ENCODE results near the gene MAP3K15. TPM values are rescaled to one million over a fixed set of nuclear protein-coding genes. Genes with fewer than 3 reads are reported as not detected.
A peak's percentile ranks its signal among the peaks of the same experiment; 100 is the strongest.
"Not testable (repeated sequence)": the region's sequence is repeated elsewhere in the genome, so short reads cannot be mapped to it uniquely, and the experiment has no call there.

MAP3K15 gene
- total RNA-seq, 2 donors from 2014 or later: 0.70 to 0.83 TPM

DNA sequence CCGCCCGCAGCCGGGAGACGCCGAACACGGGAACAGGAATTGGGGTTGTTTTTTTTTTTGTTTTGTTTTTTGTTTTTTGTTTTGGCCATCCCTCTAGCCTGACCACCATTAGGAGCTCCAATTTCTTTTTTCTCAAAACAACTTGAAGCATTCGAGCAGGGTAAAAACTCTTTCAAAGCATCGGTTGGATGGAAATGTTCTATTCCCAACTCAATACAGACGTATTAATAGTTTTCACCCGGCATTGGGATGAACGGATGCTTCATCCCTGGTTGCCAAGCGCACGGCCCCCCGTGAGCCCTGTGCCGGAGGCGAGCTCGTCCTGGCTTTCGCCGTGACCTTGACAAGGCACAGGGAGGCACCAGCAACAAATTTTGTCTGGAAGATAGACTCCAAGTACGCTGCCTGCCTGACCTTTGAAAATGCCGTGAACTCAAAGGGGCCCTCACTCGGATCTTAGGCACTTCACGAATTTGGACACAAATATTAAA lies 352 bp upstream of the MAP3K15 start:
- Mint-ChIP-seq H3K27ac (no peak overlapping the region), H3K27me3 (ENCODE audit: low read depth) (peaks cover 32% of the 10 kb centered on the region), H3K9me3 (no peaks in the 10 kb centered on the region), H3K4me1 (ENCODE audit: low read depth) (no peaks in the 10 kb centered on the region), H3K36me3 (ENCODE audit: insufficient read depth in 2 of 2) (no peaks in the 10 kb centered on the region), H3K4me3 (peak overlapping the region; percentile 66 to 78)
- DNase-seq: no peak
- ATAC-seq (replicated peaks in 1 of 2): no peak

DNA sequence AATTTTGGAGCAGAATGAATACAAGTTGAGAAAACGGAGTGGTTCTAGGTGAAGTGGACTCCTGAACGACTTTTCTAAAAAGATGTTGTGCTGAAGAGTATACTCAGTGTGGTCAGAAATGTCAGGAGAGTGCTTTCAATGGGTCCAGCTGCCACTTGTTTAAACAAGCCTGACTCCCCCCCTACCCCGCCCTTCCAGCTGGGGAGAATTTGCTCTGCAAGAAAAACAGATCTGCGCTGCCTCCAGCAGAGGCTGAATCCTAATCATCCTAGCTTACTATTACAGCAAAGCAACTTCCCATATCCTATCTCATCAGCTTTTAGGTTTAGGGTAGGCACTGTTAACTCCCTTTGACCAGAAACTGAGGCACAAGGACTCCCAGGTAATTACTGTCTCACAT lies 1.9 kb downstream of the MAP3K15 start:
- ATAC-seq (replicated peaks in 1 of 2): no peak
- DNase-seq: no peak
- H3K9me3 Mint-ChIP-seq: no peaks in the 10 kb centered on the region
- H3K4me3 Mint-ChIP-seq: no peak overlapping the region
- H3K27me3 Mint-ChIP-seq (ENCODE audit: low read depth): peaks cover 36% of the 10 kb centered on the region
- H3K4me1 Mint-ChIP-seq (ENCODE audit: low read depth): no peaks in the 10 kb centered on the region
- H3K36me3 Mint-ChIP-seq (ENCODE audit: insufficient read depth in 2 of 2): no peaks in the 10 kb centered on the region
- H3K27ac Mint-ChIP-seq: no peak overlapping the region

GRCh38 chrX:19512961-19513360 lies 2.3 kb downstream of the MAP3K15 start:
- Mint-ChIP-seq H3K36me3 (ENCODE audit: insufficient read depth in 2 of 2) (no peaks in the 10 kb centered on the region), H3K9me3 (no peaks in the 10 kb centered on the region), H3K4me3 (no peak overlapping the region), H3K27ac (no peak overlapping the region), H3K27me3 (ENCODE audit: low read depth) (peaks cover 36% of the 10 kb centered on the region), H3K4me1 (ENCODE audit: low read depth) (no peaks in the 10 kb centered on the region)
- ATAC-seq (replicated peaks in 1 of 2) (peak; percentile 30 to 47), DNase-seq (no peak)

DNA sequence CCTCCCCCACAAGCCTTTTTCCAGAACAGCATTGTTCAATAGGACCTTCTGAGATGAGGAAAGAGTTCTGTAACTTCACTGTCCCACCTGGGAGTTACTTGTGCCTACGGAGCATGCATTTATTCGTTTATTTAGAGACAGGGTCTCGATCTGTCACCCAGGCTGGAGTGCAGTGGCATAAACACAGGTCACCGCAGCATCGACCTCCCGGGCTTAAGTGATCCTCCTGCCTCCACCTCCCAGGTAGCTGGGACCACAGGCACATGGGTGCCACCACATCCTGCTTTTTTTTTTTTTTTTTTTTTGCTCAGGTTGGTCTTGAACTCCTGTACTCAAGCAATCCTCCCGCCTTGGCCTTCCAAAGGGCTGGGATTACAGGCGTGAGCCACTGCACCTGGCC lies 2.9 kb downstream of the MAP3K15 start:
- no peak overlapping the region for H3K4me3 Mint-ChIP-seq
- no peak for ATAC-seq (replicated peaks in 1 of 2)

DNA sequence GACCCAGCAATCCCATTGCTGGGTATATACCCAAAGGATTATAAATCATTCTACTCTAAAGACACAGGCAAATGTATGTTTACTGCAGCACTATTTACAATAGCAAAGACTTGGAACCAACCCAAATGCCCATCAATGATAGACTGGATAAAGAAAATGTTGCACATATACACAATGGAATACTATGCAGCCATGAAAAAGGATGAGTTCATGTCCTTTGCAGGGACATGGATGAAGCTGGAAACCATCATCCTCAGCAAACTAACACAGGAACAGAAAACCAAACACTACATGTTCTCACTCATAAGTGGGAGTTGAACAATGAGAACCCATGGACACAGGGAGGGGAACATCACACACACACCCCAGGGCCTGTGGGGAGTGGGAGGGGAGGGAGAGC lies 3.5 kb downstream of the MAP3K15 start:
- DNase-seq: not testable (repeated sequence)

More for the DNA sequence above, 2.9 kb downstream of the MAP3K15 start:
- H3K27ac Mint-ChIP-seq: no peak overlapping the region
- H3K36me3 Mint-ChIP-seq (ENCODE audit: insufficient read depth in 2 of 2): no peaks in the 10 kb centered on the region
- no peaks in the 10 kb centered on the region for H3K9me3 Mint-ChIP-seq
- H3K27me3 Mint-ChIP-seq (ENCODE audit: low read depth): peaks cover 31% of the 10 kb centered on the region
- H3K4me1 Mint-ChIP-seq (ENCODE audit: low read depth): no peaks in the 10 kb centered on the region
- DNase-seq: no peak

GRCh38 chrX:19496711-19497110 lies 18.6 kb downstream of the MAP3K15 start:
- Mint-ChIP-seq H3K4me1 (ENCODE audit: low read depth) (no peaks in the 10 kb centered on the region), H3K4me3 (no peak overlapping the region), H3K9me3 (no peaks in the 10 kb centered on the region), H3K27me3 (ENCODE audit: low read depth) (peaks cover 6% of the 10 kb centered on the region), H3K27ac (no peak overlapping the region), H3K36me3 (ENCODE audit: insufficient read depth in 2 of 2) (no peaks in the 10 kb centered on the region)
- DNase-seq (no peak), ATAC-seq (replicated peaks in 1 of 2) (no peak)

More for the DNA sequence above, 3.5 kb downstream of the MAP3K15 start:
- not testable (repeated sequence) for H3K9me3 Mint-ChIP-seq; H3K27ac Mint-ChIP-seq; H3K36me3 Mint-ChIP-seq (ENCODE audit: insufficient read depth in 2 of 2); H3K4me3 Mint-ChIP-seq; ATAC-seq (replicated peaks in 1 of 2); H3K4me1 Mint-ChIP-seq (ENCODE audit: low read depth)
- H3K27me3 Mint-ChIP-seq (ENCODE audit: low read depth): peaks cover 27% of the 10 kb centered on the region

DNA sequence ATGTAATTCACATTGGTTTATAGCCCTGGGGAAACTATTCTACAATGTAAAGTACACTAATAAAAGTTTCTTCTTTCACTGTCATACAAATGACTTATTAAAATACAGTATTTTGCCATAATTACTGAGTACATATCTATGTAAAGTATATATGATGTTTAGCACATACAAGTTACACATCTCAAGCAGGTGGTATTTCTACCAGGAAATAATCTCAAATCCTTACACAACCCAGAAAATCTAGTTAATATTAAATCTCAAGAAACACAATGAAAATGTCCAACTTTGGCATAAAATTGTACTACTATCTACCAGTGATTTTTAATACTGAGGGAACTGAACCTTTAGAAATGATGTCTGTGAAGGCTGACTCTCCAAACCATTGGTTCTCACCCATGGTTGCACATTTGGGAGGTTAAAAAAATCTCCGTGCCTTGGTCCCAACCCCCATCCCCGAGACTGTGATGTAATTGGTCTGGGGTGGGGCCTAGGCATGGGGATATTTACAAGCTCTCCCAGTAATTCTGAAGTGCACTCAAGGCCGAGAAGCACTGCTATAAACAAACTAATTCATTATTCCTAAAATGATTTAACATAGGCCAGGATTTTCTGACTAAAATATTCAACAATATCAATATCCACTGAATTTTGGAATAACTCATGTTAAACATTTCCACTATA lies 27.6 kb downstream of the MAP3K15 start:
- ATAC-seq (replicated peaks in 1 of 2) (no peak), DNase-seq (no peak)
- Mint-ChIP-seq H3K36me3 (ENCODE audit: insufficient read depth in 2 of 2) (no peaks in the 10 kb centered on the region), H3K4me1 (ENCODE audit: low read depth) (no peaks in the 10 kb centered on the region), H3K27me3 (ENCODE audit: low read depth) (peaks cover 10% of the 10 kb centered on the region), H3K4me3 (no peak overlapping the region), H3K27ac (no peak overlapping the region), H3K9me3 (no peaks in the 10 kb centered on the region)

- Mint-ChIP-seq H3K4me1 (ENCODE audit: low read depth) (no peaks in the 10 kb centered on the region), H3K4me3 (no peak overlapping the region), H3K27ac (no peak overlapping the region), H3K36me3 (ENCODE audit: insufficient read depth in 2 of 2) (peaks cover 1 to 3% of the 10 kb centered on the region in 2 donors), H3K9me3 (peaks cover 1 to 2% of the 10 kb centered on the region in 2 donors), H3K27me3 (ENCODE audit: low read depth) (no peaks in the 10 kb centered on the region)
- no peak for DNase-seq
- no peak for ATAC-seq (replicated peaks in 1 of 2)
Measured at GRCh38 chrX:19479458-19479857, 35.9 kb downstream of the MAP3K15 start.

DNA sequence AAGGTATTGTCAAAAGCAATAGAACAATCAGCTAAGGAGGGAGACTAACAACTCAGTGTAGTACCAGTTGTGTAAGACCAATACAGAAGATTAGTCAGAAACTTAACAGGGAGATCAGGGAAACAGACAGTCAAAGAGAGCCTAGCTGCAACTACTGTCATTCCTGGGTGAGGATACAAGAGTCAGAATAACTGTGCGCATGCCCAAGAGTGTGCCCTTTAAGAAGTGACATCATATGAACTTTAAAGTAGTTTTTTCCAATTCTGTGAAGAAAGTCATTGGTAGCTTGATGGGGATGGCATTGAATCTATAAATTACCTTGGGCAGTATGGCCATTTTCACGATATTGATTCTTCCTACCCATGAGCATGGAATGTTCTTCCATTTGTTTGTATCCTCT lies 46.9 kb downstream of the MAP3K15 start:
- H3K36me3 Mint-ChIP-seq (ENCODE audit: insufficient read depth in 2 of 2); H3K4me3 Mint-ChIP-seq; DNase-seq; ATAC-seq (replicated peaks in 1 of 2); H3K9me3 Mint-ChIP-seq; H3K4me1 Mint-ChIP-seq (ENCODE audit: low read depth); H3K27me3 Mint-ChIP-seq (ENCODE audit: low read depth); H3K27ac Mint-ChIP-seq: not testable (repeated sequence)

DNA sequence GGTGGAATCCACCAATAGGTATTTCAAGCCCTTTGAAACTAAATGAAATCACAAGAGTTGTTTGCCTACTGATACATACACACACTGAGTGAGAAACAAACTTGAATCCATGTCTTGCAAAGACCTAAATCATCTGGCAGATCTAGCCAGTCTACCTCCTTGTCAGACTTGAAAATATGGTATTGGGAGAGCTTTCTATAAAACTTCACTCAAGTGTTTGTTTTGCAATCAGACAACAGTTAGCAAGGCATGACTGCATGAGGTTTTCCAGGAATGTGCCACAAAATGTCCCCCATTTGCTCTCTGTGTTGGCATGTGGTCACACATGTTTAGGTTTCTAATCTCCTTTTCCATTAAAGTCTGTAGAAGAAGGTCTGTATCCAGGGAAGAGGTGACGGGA lies 52.4 kb downstream of the MAP3K15 start:
- no peaks in the 10 kb centered on the region for H3K36me3 Mint-ChIP-seq (ENCODE audit: insufficient read depth in 2 of 2)
- no peak overlapping the region for H3K27ac Mint-ChIP-seq
- H3K9me3 Mint-ChIP-seq: no peaks in the 10 kb centered on the region
- DNase-seq (no peak), ATAC-seq (replicated peaks in 1 of 2) (no peak)
- no peaks in the 10 kb centered on the region for H3K4me1 Mint-ChIP-seq (ENCODE audit: low read depth)
- peaks cover 2% of the 10 kb centered on the region for H3K27me3 Mint-ChIP-seq (ENCODE audit: low read depth)
- no peak overlapping the region for H3K4me3 Mint-ChIP-seq

- H3K4me1 Mint-ChIP-seq (ENCODE audit: low read depth): no peaks in the 10 kb centered on the region
- no peak for ATAC-seq (replicated peaks in 1 of 2)
- DNase-seq: no peak
- H3K4me3 Mint-ChIP-seq: no peak overlapping the region
- no peaks in the 10 kb centered on the region for H3K27me3 Mint-ChIP-seq (ENCODE audit: low read depth)
- H3K36me3 Mint-ChIP-seq (ENCODE audit: insufficient read depth in 2 of 2): no peaks in the 10 kb centered on the region
- no peak overlapping the region for H3K27ac Mint-ChIP-seq
- no peaks in the 10 kb centered on the region for H3K9me3 Mint-ChIP-seq
Measured at GRCh38 chrX:19462231-19462630, 53.1 kb downstream of the MAP3K15 start.

GRCh38 chrX:19457662-19458061 lies 57.6 kb downstream of the MAP3K15 start:
- Mint-ChIP-seq H3K36me3 (ENCODE audit: insufficient read depth in 2 of 2) (no peaks in the 10 kb centered on the region), H3K9me3 (no peaks in the 10 kb centered on the region), H3K4me1 (ENCODE audit: low read depth) (no peaks in the 10 kb centered on the region), H3K27ac (no peak overlapping the region), H3K4me3 (no peak overlapping the region), H3K27me3 (ENCODE audit: low read depth) (no peaks in the 10 kb centered on the region)
- DNase-seq: no peak
- ATAC-seq (replicated peaks in 1 of 2): no peak

DNA sequence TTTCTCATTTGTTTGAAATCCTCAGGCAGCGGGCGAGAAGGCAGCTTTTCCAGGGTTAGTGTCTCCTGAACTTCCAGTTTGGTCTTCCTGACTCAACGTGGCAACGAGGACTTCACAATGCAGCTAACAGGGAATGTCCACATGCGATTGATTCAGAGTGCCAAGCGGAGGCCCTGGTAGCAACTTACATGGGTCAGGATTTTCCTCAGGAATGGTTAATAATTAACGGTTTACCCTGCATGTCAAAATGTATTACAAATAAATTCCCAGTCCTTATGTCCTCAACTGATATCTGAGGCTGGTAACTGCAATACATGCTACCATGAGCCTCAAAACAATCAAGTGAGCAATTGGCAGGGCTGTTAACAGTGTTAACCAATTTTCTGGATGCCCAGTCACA lies 67.2 kb downstream of the MAP3K15 start:
- ATAC-seq (replicated peaks in 1 of 2): no peak
- no peaks in the 10 kb centered on the region for H3K36me3 Mint-ChIP-seq (ENCODE audit: insufficient read depth in 2 of 2)
- no peak overlapping the region for H3K27ac Mint-ChIP-seq

GRCh38 chrX:19446397-19446796 lies 68.9 kb downstream of the MAP3K15 start:
- DNase-seq: no peak
- no peak for ATAC-seq (replicated peaks in 1 of 2)
- H3K4me3 Mint-ChIP-seq: no peak overlapping the region
- no peaks in the 10 kb centered on the region for H3K4me1 Mint-ChIP-seq (ENCODE audit: low read depth)
- H3K36me3 Mint-ChIP-seq (ENCODE audit: insufficient read depth in 2 of 2): no peaks in the 10 kb centered on the region
- H3K27ac Mint-ChIP-seq: no peak overlapping the region
- H3K9me3 Mint-ChIP-seq: no peaks in the 10 kb centered on the region
- H3K27me3 Mint-ChIP-seq (ENCODE audit: low read depth): peaks cover 22% of the 10 kb centered on the region

More for the DNA sequence above, 67.2 kb downstream of the MAP3K15 start:
- H3K27me3 Mint-ChIP-seq (ENCODE audit: low read depth): peaks cover 22% of the 10 kb centered on the region
- H3K9me3 Mint-ChIP-seq: no peaks in the 10 kb centered on the region
- no peak for DNase-seq
- H3K4me1 Mint-ChIP-seq (ENCODE audit: low read depth): no peaks in the 10 kb centered on the region
- H3K4me3 Mint-ChIP-seq: no peak overlapping the region

Data from activated T-cell treated with anti-CD3 and anti-CD28 coated beads, Interleukin-2, amount 50 U/mL, for 72 hours (primary cell).